HepG2 (cell line): ENCODE data around the gene ZNF513. TPM values are rescaled to one million over a fixed set of nuclear protein-coding genes. Genes with fewer than 3 reads are reported as not detected.

Source experiments
- GZF1 ChIP-seq: sonication (generic); formaldehyde crosslinking; IDR thresholded peaks from 2 replicates; pipeline ENCODE4 v1.5.1; 2020; ENCODE audit warnings: mild to moderate bottlenecking, missing genetic modification reagents
- HDAC1 ChIP-seq: sonication (generic); formaldehyde crosslinking; IDR thresholded peaks from 2 replicates; pipeline ENCODE4 v1.5.1; 2020; ENCODE audit warnings: mild to moderate bottlenecking, missing genetic modification reagents
- MYC ChIP-seq: sonication (generic); formaldehyde crosslinking; IDR thresholded peaks from 2 replicates; pipeline ENCODE4 v1.9.0; 2021; ENCODE audit warnings: missing genetic modification reagents, borderline replicate concordance
- SCMH1 ChIP-seq: sonication (generic); formaldehyde crosslinking; IDR thresholded peaks from 2 replicates; pipeline ENCODE4 v1.9.0; 2021; ENCODE audit warnings: missing genetic modification reagents, mild to moderate bottlenecking, borderline replicate concordance
- SOX6 ChIP-seq, 2 experiments: fragments of 450-650 bp in 1 of 2; sonication (generic) in 1 of 2; formaldehyde crosslinking in 1 of 2; IDR thresholded peaks; 2 replicates each; pipeline versions ENCODE4 v1.4.0 to v1.6.1; 2017 to 2020; ENCODE audit warnings: antibody characterized with exemption in 1 of 2, mild to moderate bottlenecking in 1 of 2, missing genetic modification reagents in 1 of 2
- TIGD3 ChIP-seq: sonication (generic); formaldehyde crosslinking; IDR thresholded peaks from 2 replicates; pipeline ENCODE4 v1.5.1; 2020; ENCODE audit warnings: mild to moderate bottlenecking, missing genetic modification reagents, borderline replicate concordance
- TOE1 ChIP-seq: sonication (generic); formaldehyde crosslinking; IDR thresholded peaks from 2 replicates; pipeline ENCODE4 v1.4.0; 2020; ENCODE audit warnings: mild to moderate bottlenecking, missing genetic modification reagents
- ZNF180 ChIP-seq: sonication (generic); formaldehyde crosslinking; IDR thresholded peaks from 2 replicates; pipeline ENCODE4 v1.4.0; 2020; ENCODE audit warnings: low read depth, missing genetic modification reagents, borderline replicate concordance
- ZNF468 ChIP-seq: sonication (generic); formaldehyde crosslinking; IDR thresholded peaks from 2 replicates; pipeline ENCODE4 v1.8.0; 2022; ENCODE audit warnings: mild to moderate bottlenecking, moderate library complexity, missing genetic modification reagents
- polyA plus RNA-seq, 8 experiments: library from polyadenylated mRNA; depleted of rRNA in 3 of 8; stranded (reverse) in 7 of 8; unstranded in 1 of 8; fragments of >200 nt; fragmentation: Illumina TruSeq in 4 of 8; extraction: Trizol in 4 of 8; gene quantifications; 2 replicates each; pipeline versions ENCODE4 v1.2.1 to v1.2.3, GENCODE V29; 2011 to 2016; ENCODE audit warnings: low read depth in 4 of 8, missing spikeins in 1 of 8, mixed read lengths in 1 of 8; ENCODE audit not compliant: insufficient read depth in 1 of 8
- total RNA-seq, 5 experiments: library from RNA; depleted of rRNA; stranded (reverse); fragments of >200 nt; fragmentation: Illumina TruSeq; extraction: Trizol; gene quantifications; 2 replicates each; pipeline ENCODE4 v1.2.3, GENCODE V29; 2016; ENCODE audit warnings: low read depth in 1 of 5
- TF ChIP-seq, protein P1 (sequence below): sonication (generic); formaldehyde crosslinking; IDR thresholded peaks from 2 replicates; pipeline ENCODE4 v1.8.0; 2022; ENCODE audit warnings: mild to moderate bottlenecking, missing genetic modification reagents, moderate library complexity
- TF ChIP-seq, protein P2 (sequence below): sonication (generic); formaldehyde crosslinking; IDR thresholded peaks from 2 replicates; pipeline ENCODE4 v1.5.0; 2020; ENCODE audit warnings: mild to moderate bottlenecking, missing genetic modification reagents, borderline replicate concordance
- TF ChIP-seq, protein P3 (sequence below): sonication (generic); formaldehyde crosslinking; IDR thresholded peaks from 2 replicates; pipeline ENCODE4 v1.4.0; 2020; ENCODE audit warnings: missing genetic modification reagents, borderline replicate concordance
- TF ChIP-seq, protein P4 (sequence below): sonication (generic); formaldehyde crosslinking; IDR thresholded peaks from 2 replicates; pipeline ENCODE4 v1.4.0; 2020; ENCODE audit warnings: missing genetic modification reagents

ZNF513 gene
- total and polyA plus RNA-seq, 2 of the 13 experiments (the other 11 are each of a cell fraction or from before 2014, with no cell fraction given): 4.9 to 6.3 TPM

DNA sequence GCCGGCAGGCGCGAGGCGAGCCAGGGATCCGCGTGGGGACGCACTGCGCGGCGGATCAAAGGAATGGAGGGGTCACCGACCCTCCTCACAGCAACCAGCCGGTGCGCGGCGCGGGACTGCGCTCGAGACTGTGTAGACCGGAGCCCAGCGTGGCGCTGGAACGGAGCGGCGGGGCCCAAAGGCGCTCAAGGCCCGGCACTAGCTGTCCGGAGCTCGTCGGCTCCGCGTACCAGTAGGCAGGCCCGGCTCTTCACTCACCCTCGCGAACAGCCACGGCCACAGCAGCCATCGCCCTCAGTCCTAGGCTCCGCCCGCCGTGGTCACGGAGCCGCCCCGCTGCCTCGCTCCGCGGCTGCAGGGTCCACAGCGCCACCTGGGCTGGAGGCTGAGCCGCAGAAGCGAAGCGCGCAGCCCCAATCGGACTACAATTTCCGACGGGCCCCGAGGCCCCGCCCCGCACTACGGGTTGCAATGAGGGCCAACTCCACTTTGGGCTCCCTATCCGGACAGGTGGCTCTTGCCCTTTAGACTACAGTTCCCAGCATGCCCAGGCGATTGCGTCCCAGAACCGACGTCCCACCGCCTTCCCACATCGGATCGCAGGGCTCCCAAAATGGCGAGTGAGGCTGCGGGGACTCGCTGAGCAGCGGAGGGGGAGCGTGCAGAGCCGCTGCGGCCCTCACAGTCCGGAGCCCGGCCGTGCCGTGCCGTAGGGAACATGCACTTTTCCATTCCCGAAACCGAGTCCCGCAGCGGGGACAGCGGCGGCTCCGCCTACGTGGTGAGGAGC lies 10.3 kb downstream of the ZNF513 start, which contains the start of the genes EIF2B4 and SNX17 (continued):
- TF ChIP-seq TIGD3 (CRISPR knock-in tag): peak; percentile 62; the same call in 1 of the 2 replicates
- TF ChIP-seq, protein P1, sequence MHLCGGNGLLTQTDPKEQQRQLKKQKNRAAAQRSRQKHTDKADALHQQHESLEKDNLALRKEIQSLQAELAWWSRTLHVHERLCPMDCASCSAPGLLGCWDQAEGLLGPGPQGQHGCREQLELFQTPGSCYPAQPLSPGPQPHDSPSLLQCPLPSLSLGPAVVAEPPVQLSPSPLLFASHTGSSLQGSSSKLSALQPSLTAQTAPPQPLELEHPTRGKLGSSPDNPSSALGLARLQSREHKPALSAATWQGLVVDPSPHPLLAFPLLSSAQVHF: peak; percentile 92; the same call in 1 of the 2 replicates
- TF ChIP-seq, protein P2, sequence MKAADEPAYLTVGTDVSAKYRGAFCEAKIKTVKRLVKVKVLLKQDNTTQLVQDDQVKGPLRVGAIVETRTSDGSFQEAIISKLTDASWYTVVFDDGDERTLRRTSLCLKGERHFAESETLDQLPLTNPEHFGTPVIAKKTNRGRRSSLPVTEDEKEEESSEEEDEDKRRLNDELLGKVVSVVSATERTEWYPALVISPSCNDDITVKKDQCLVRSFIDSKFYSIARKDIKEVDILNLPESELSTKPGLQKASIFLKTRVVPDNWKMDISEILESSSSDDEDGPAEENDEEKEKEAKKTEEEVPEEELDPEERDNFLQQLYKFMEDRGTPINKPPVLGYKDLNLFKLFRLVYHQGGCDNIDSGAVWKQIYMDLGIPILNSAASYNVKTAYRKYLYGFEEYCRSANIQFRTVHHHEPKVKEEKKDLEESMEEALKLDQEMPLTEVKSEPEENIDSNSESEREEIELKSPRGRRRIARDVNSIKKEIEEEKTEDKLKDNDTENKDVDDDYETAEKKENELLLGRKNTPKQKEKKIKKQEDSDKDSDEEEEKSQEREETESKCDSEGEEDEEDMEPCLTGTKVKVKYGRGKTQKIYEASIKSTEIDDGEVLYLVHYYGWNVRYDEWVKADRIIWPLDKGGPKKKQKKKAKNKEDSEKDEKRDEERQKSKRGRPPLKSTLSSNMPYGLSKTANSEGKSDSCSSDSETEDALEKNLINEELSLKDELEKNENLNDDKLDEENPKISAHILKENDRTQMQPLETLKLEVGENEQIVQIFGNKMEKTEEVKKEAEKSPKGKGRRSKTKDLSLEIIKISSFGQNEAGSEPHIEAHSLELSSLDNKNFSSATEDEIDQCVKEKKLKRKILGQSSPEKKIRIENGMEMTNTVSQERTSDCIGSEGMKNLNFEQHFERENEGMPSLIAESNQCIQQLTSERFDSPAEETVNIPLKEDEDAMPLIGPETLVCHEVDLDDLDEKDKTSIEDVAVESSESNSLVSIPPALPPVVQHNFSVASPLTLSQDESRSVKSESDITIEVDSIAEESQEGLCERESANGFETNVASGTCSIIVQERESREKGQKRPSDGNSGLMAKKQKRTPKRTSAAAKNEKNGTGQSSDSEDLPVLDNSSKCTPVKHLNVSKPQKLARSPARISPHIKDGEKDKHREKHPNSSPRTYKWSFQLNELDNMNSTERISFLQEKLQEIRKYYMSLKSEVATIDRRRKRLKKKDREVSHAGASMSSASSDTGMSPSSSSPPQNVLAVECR (CRISPR knock-in tag): peak; percentile 98
- TF ChIP-seq ZNF180 (CRISPR knock-in tag): no peak; the same call in 1 of the 2 replicates
- TF ChIP-seq, protein P3, sequence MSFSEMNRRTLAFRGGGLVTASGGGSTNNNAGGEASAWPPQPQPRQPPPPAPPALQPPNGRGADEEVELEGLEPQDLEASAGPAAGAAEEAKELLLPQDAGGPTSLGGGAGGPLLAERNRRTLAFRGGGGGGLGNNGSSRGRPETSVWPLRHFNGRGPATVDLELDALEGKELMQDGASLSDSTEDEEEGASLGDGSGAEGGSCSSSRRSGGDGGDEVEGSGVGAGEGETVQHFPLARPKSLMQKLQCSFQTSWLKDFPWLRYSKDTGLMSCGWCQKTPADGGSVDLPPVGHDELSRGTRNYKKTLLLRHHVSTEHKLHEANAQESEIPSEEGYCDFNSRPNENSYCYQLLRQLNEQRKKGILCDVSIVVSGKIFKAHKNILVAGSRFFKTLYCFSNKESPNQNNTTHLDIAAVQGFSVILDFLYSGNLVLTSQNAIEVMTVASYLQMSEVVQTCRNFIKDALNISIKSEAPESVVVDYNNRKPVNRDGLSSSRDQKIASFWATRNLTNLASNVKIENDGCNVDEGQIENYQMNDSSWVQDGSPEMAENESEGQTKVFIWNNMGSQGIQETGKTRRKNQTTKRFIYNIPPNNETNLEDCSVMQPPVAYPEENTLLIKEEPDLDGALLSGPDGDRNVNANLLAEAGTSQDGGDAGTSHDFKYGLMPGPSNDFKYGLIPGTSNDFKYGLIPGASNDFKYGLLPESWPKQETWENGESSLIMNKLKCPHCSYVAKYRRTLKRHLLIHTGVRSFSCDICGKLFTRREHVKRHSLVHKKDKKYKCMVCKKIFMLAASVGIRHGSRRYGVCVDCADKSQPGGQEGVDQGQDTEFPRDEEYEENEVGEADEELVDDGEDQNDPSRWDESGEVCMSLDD: no peak; the same call in none of the 2 replicates
- no peak for TF ChIP-seq SCMH1 (CRISPR knock-in tag)
- TF ChIP-seq HDAC1 (CRISPR knock-in tag): peak; percentile 96
- no peak; the same call in 1 of the 2 replicates for TF ChIP-seq GZF1 (CRISPR knock-in tag)
- TF ChIP-seq TOE1: peak; percentile 88
- TF ChIP-seq, protein P4, sequence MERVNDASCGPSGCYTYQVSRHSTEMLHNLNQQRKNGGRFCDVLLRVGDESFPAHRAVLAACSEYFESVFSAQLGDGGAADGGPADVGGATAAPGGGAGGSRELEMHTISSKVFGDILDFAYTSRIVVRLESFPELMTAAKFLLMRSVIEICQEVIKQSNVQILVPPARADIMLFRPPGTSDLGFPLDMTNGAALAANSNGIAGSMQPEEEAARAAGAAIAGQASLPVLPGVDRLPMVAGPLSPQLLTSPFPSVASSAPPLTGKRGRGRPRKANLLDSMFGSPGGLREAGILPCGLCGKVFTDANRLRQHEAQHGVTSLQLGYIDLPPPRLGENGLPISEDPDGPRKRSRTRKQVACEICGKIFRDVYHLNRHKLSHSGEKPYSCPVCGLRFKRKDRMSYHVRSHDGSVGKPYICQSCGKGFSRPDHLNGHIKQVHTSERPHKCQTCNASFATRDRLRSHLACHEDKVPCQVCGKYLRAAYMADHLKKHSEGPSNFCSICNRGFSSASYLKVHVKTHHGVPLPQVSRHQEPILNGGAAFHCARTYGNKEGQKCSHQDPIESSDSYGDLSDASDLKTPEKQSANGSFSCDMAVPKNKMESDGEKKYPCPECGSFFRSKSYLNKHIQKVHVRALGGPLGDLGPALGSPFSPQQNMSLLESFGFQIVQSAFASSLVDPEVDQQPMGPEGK (CRISPR knock-in tag): peak; percentile 73
- no peak for TF ChIP-seq SOX6 (IDR thresholded peaks at IDR 0.05)
- TF ChIP-seq SOX6 (CRISPR knock-in tag; IDR thresholded peaks at IDR 0.05): peak; percentile 94
- TF ChIP-seq MYC (CRISPR knock-in tag): peak; percentile 98
- TF ChIP-seq ZNF468 (CRISPR knock-in tag): 0 out of 2 replicates have a peak, but pooled peaks have one; percentile 68
